ENCODE results near the gene PORCN. TPM values are rescaled to one million over a fixed set of nuclear protein-coding genes. Genes with fewer than 3 reads are reported as not detected.
A peak's percentile ranks its signal among the peaks of the same experiment; 100 is the strongest.

PORCN gene
- total and polyA plus RNA-seq, 2 of the 4 experiments (the other 2 are of a cell fraction): 4.1 to 10.1 TPM

- H3K36me3 ChIP-seq (ENCODE audit: control insufficient read depth, insufficient read depth, low read length): peaks cover 3% of the 10 kb centered on the region; the same call in 1 of the 2 replicates
- peak overlapping the region; percentile 44 for H2AK5ac ChIP-seq (ENCODE audit: low read depth, low read length)
- H3K4ac ChIP-seq (ENCODE audit: low read depth, low read length): peak overlapping the region; percentile 78
- peak overlapping the region; percentile 91; the same call in 1 of the 3 replicates for H2BK15ac ChIP-seq (ENCODE audit: low read depth, low read length)
- no peak overlapping the region for H3K4me2 ChIP-seq (ENCODE audit: low read depth, low read length)
- no peak overlapping the region for H3K18ac ChIP-seq (ENCODE audit: low read depth, low read length)
- peaks cover 5% of the 10 kb centered on the region for H3K4me1 ChIP-seq (ENCODE audit: control insufficient read depth, insufficient read depth, low read length)
- peak overlapping the region; percentile 57; the same call in 1 of the 2 replicates for H2BK20ac ChIP-seq (ENCODE audit: low read depth, low read length)
- 79% methylated on average over 7 of the region's 9 CpGs; no CpG with 5 or more reads in 1 of the 2 experiments for WGBS, 2 experiments (ENCODE audit: extremely low coverage in 2 of 2, insufficient read length in 1 of 2)
- ChIA-PET CTCF (no interaction called here), POLR2A (ENCODE audit: unreplicated experiment) (no interaction called here)
- no peaks in the 10 kb centered on the region for H3K27me3 ChIP-seq (ENCODE audit: control insufficient read depth, insufficient read depth, low read length)
- no peak overlapping the region for H3K23ac ChIP-seq (ENCODE audit: low read depth, low read length)
- TF ChIP-seq CTCF (conservative IDR thresholded peaks at IDR 0.05; ENCODE audit: low read depth, low read length) (no peak), NFE2L2 (IDR thresholded peaks at IDR 0.05; ENCODE audit: low read depth, low read length) (no peak), SMC3 (IDR thresholded peaks at IDR 0.05; ENCODE audit: low read depth, low read length) (no peak), RCOR1 (IDR thresholded peaks at IDR 0.05; ENCODE audit: insufficient replicate concordance, low read length) (no peak)
- intact Hi-C loops (cut with micrococcal nuclease): loop anchor here (5.0 kb wide), 2 partner anchors 465 to 655 kb away; partner anchors contain the start of gene ZNF81
- no peak overlapping the region for H3K56ac ChIP-seq (ENCODE audit: extremely low read depth, insufficient read depth, low read length)
- H2BK5ac ChIP-seq (ENCODE audit: low read depth, low read length, poor library complexity, severe bottlenecking): no peak overlapping the region
- H2AFZ ChIP-seq (replicated peaks; ENCODE audit: low read length, poor library complexity): peak overlapping the region; percentile 68
- no peaks in the 10 kb centered on the region; the same call in 1 of the 2 replicates for H3K9me3 ChIP-seq (ENCODE audit: control insufficient read depth, insufficient read depth, low read length)
- no peak overlapping the region for H3K27ac ChIP-seq (ENCODE audit: insufficient read depth, low read length)
- peaks cover 13% of the 10 kb centered on the region for H3K9me1 ChIP-seq (ENCODE audit: insufficient read depth, low read length)
- H4K5ac ChIP-seq (ENCODE audit: low read depth, low read length): no peak overlapping the region
- H2AK9ac ChIP-seq (replicated peaks; ENCODE audit: low read depth, low read length, poor library complexity): peak overlapping the region; percentile 83
- in situ Hi-C loops (cut with MboI; ENCODE audit: low sequenced_read_pairs): loop anchor here (10.0 kb wide), 1 partner anchor 407 kb away; no protein-coding TSS in a partner anchor
- dilution Hi-C loops (cut with HindIII; ENCODE audit: low sequenced_read_pairs, unreplicated experiment): no loop called here
- DNase-seq (no peak), ATAC-seq (ENCODE audit: low read depth) (no peak)
- H4K20me1 ChIP-seq (ENCODE audit: insufficient read depth, low read length): no peaks in the 10 kb centered on the region
- H3K9ac ChIP-seq (ENCODE audit: low read depth, low read length): no peak overlapping the region
- H3K4me3 ChIP-seq (ENCODE audit: insufficient read depth, low read depth, low read length): no peak overlapping the region
- BruUV-seq (replicated peaks): no TSS peak
- H4K91ac ChIP-seq (ENCODE audit: insufficient read depth, low read depth, low read length): peak overlapping the region; percentile 23; the same call in 1 of the 2 replicates
- peak overlapping the region; percentile 44; the same call in 1 of the 2 replicates for H3K14ac ChIP-seq (replicated peaks; ENCODE audit: low read depth, low read length)
- peak overlapping the region; percentile 73 for H2BK120ac ChIP-seq (ENCODE audit: low read depth, low read length)
- no peaks in the 10 kb centered on the region for H3K79me1 ChIP-seq (ENCODE audit: low read depth in 1 of 2, low read length in 2 of 2)
- H4K8ac ChIP-seq (ENCODE audit: low read depth in 2 of 2, low read length in 2 of 2): peak overlapping the region; percentile 31 to 54; a peak in 2 of 4 replicates
Observed at GRCh38 chrX:48491809-48492208, 17.0 kb upstream of the PORCN start.
